HCT116 (cell line): ENCODE results near the gene HOTAIR. TPM values are rescaled to one million over a fixed set of nuclear protein-coding genes. Genes with fewer than 3 reads are reported as not detected.

Experiments used
- ATAC-seq: fragments of 200-7000 bp; cut with Tn5 transposase; 2 replicates; pipeline ENCODE4 v1.9.1; 2020; ENCODE audit warnings: mild to moderate bottlenecking, moderate library complexity
- BruUV-seq: library from RNA; stranded (reverse); fragments of 400-500 nt; replicated peaks from 2 replicates; lab custom pipeline; 2021; lab: Mats Ljungman, UMichigan
- CTCF ChIA-PET: fragments of 300-600 bp; sonication (Branson Sonifier 250); formaldehyde crosslinking; loops from one replicate; lab custom pipeline; 2021; ENCODE audit warnings: antibody characterized with exemption; lab: Charles Lee
- POLR2A ChIA-PET: fragments of 300-600, 350-600 bp; sonication (Branson Sonifier 250); formaldehyde crosslinking; loops from one replicate; lab custom pipeline; 2021; ENCODE audit warnings: antibody characterized with exemption; lab: Charles Lee
- RAD21 ChIA-PET, 2 experiments: fragments of 300-600 bp; sonication (Branson Sonifier 250); formaldehyde crosslinking; loops; one replicate each; lab custom pipeline; 2023; ENCODE audit warnings: low total read pairs in 2 of 2; ENCODE audit not compliant: uncharacterized antibody in 2 of 2, unreplicated experiment in 2 of 2, low non-redundant PET in 1 of 2; lab: Charles Lee
- DNase-seq: peaks from one replicate; pipeline ENCODE4 v3.0.0-alpha.2; 2010; ENCODE audit warnings: low read depth, low spot score
- H2AFZ ChIP-seq: fragments of 200-600 bp; shearing (Covaris generic), sonication (generic); 2 replicates; pipeline ENCODE4 v1.6.1; 2017; ENCODE audit warnings: low read depth, mixed run types, mixed read lengths, antibody characterized with exemption, low read length; ENCODE audit not compliant: poor library complexity, severe bottlenecking
- H3K27ac ChIP-seq: 2 replicates; pipeline ENCODE4 v1.5.1; 2012; ENCODE audit warnings: low read depth, low read length
- H3K27me3 ChIP-seq: fragments of 200-600 bp; sonication (generic); 2 replicates; pipeline ENCODE4 v1.6.1; 2016; ENCODE audit warnings: mixed run types, low read length, mixed read lengths; ENCODE audit not compliant: insufficient read depth
- H3K36me3 ChIP-seq, 2 experiments: fragments of 200-500 bp in 1 of 2; fragments of 200-600 bp in 1 of 2; sonication (Bioruptor generic) in 1 of 2; sonication (generic) in 1 of 2; 2 replicates each; pipeline versions ENCODE4 v1.5.1 to v1.6.1; 2014 to 2016; ENCODE audit warnings: low read length in 2 of 2, inconsistent platforms in 1 of 2, mixed read lengths in 1 of 2, mixed run types in 1 of 2; ENCODE audit not compliant: insufficient read depth in 2 of 2, control insufficient read depth in 1 of 2
- H3K4me1 ChIP-seq, 2 experiments: fragments of 200-600 bp in 1 of 2; sonication (generic) in 1 of 2; 2 replicates each; pipeline versions ENCODE4 v1.5.1 to v1.6.1; 2012 to 2017; ENCODE audit warnings: low read length in 2 of 2, inconsistent platforms in 1 of 2, mild to moderate bottlenecking in 1 of 2, mixed read lengths in 1 of 2, mixed run types in 1 of 2, moderate library complexity in 1 of 2; ENCODE audit not compliant: insufficient read depth in 2 of 2, control insufficient read depth in 1 of 2
- H3K4me2 ChIP-seq: fragments of 200-600 bp; sonication (generic); 2 replicates; pipeline ENCODE4 v1.6.1; 2017; ENCODE audit warnings: mixed run types, low read length, mixed read lengths
- H3K4me3 ChIP-seq, 2 experiments: fragments of 200-600 bp in 1 of 2; sonication (generic) in 1 of 2; replicated peaks in 1 of 2; 2 replicates each; pipeline ENCODE4 v1.5.1; 2011 to 2016; ENCODE audit warnings: low read length in 2 of 2, control low read depth in 1 of 2, low read depth in 1 of 2, mild to moderate bottlenecking in 1 of 2, mixed read lengths in 1 of 2, mixed run types in 1 of 2
- H3K79me2 ChIP-seq: fragments of 200-600 bp; sonication (generic); 2 replicates; pipeline ENCODE4 v1.6.1; 2017; ENCODE audit warnings: mild to moderate bottlenecking, mixed run types, low read length, moderate library complexity, mixed read lengths; ENCODE audit not compliant: insufficient read depth
- H3K9ac ChIP-seq: fragments of 200-600 bp; sonication (generic); 2 replicates; pipeline ENCODE4 v1.6.1; 2016; ENCODE audit warnings: low read length, mixed read lengths
- H3K9me2 ChIP-seq: fragments of 200-600 bp; sonication (generic), shearing (Covaris generic); 2 replicates; pipeline ENCODE4 v1.6.1; 2017; ENCODE audit warnings: mixed run types, mild to moderate bottlenecking, moderate library complexity; ENCODE audit not compliant: insufficient read depth
- H3K9me3 ChIP-seq, 2 experiments: fragments of 200-500 bp in 1 of 2; fragments of 200-600 bp in 1 of 2; sonication (Bioruptor generic) in 1 of 2; sonication (generic) in 1 of 2; 2 replicates each; pipeline ENCODE4 v1.6.1; 2014 to 2017; ENCODE audit warnings: low read length in 2 of 2, mixed read lengths in 2 of 2, inconsistent platforms in 1 of 2, low read depth in 1 of 2, mild to moderate bottlenecking in 1 of 2, mixed run types in 1 of 2, moderate library complexity in 1 of 2; ENCODE audit not compliant: control insufficient read depth in 1 of 2, insufficient read depth in 1 of 2
- H4K20me1 ChIP-seq: fragments of 200-600 bp; sonication (generic), shearing (Covaris generic); 2 replicates; pipeline ENCODE4 v1.6.1; 2017; ENCODE audit warnings: mixed run types, mild to moderate bottlenecking, moderate library complexity; ENCODE audit not compliant: insufficient read depth
- CBX3 ChIP-seq: IDR thresholded peaks from 2 replicates; pipeline ENCODE4 v1.6.1; 2012; ENCODE audit warnings: low read depth
- EZH2phosphoT487 ChIP-seq: fragments of 200-600 bp; IDR thresholded peaks from 2 replicates; pipeline ENCODE4 v1.6.1; 2018; ENCODE audit warnings: antibody characterized with exemption, borderline replicate concordance
- JUND ChIP-seq: IDR thresholded peaks from 2 replicates; pipeline ENCODE4 v1.6.1; 2012
- POLR2A ChIP-seq: IDR thresholded peaks from 2 replicates; pipeline ENCODE4 v1.7.0; 2011; ENCODE audit warnings: borderline replicate concordance; ENCODE audit not compliant: insufficient read depth, insufficient read length; ENCODE audit errors: extremely low read depth
- SRF ChIP-seq: IDR thresholded peaks from 2 replicates; pipeline ENCODE4 v1.6.1; 2012; ENCODE audit warnings: low read depth
- TCF7L2 ChIP-seq: IDR thresholded peaks from 2 replicates; pipeline ENCODE4 v1.7.0; 2011; ENCODE audit warnings: borderline replicate concordance, inconsistent platforms; ENCODE audit not compliant: insufficient read depth, insufficient read length; ENCODE audit errors: extremely low read depth
- intact Hi-C: fragments of 100-400 bp; cut with micrococcal nuclease; formaldehyde crosslinking; loops from 2 replicates; pipeline ENCODE4 v1.10.0; 2022
- total RNA-seq: library from RNA; stranded (reverse); gene quantifications from one replicate; pipeline ENCODE4 v1.2.1, GENCODE V29; 2021; ENCODE audit not compliant: unreplicated experiment
- TF ChIP-seq, protein P1 (sequence below), 3 experiments: fragments of 200-600 bp in 1 of 3; sonication (generic) in 1 of 3; IDR thresholded peaks in 2 of 3; conservative IDR thresholded peaks in 1 of 3; 2 replicates each; pipeline ENCODE4 v1.5.1; 2012 to 2017; ENCODE audit warnings: low read depth in 2 of 3, low read length in 2 of 3, antibody characterized with exemption in 1 of 3, borderline replicate concordance in 1 of 3, control low read depth in 1 of 3, mild to moderate bottlenecking in 1 of 3, mixed read lengths in 1 of 3, mixed run types in 1 of 3, moderate library complexity in 1 of 3; ENCODE audit not compliant: insufficient read depth in 1 of 3
- TF ChIP-seq, protein P2 (sequence below): IDR thresholded peaks from 2 replicates; pipeline ENCODE4 v1.6.1; 2012

The HOTAIR gene
- total RNA-seq, 1 experiment from 2014 or later, result 0.25 TPM

DNA sequence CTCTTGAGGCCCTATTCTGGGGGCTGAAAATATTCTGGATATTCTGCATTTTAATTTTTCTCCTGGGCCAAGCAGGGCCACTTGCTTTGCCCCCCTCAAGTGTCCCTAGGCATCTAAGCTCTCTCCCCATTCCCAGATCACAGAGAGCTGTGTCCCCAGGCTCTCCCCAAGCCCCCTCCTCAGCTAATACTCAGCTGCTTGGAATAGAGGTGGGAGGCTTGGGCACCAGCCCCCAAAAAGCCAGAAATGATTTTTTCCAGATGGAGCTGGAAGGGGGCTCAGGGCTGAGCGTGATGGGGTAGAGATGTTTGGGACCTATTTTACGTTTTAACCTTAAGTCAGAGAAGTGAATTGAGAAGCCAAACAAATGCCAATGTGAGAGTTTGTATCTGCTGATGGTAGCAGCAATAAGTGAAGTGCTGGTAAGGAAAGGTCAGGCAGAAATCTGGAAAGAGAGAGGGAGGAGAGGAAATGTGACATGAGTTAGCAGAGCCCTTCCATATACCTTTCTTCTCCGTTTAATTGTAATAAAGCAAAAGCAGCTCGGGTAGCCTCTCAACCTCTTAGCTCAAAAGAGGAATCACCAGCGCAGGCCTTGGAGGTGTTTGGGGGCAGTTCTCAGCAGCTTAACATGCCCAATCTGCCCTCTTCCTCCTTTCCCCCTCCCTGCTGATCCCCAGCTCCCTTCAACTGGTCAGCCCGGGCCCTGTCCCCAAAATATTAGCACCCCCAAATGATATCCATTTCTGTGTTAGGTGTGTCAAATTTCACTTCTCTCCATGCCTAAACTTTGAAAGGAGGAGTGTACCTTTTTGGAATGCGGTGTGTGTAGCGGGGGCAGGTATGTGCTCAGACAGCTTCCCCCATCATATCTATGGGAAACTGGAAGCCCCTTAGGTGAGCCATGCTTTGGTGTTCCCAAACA, 48.5 kb upstream of the HOTAIR start (continued):
- no peak for TF ChIP-seq EZH2phosphoT487
- TF ChIP-seq, protein P1, sequence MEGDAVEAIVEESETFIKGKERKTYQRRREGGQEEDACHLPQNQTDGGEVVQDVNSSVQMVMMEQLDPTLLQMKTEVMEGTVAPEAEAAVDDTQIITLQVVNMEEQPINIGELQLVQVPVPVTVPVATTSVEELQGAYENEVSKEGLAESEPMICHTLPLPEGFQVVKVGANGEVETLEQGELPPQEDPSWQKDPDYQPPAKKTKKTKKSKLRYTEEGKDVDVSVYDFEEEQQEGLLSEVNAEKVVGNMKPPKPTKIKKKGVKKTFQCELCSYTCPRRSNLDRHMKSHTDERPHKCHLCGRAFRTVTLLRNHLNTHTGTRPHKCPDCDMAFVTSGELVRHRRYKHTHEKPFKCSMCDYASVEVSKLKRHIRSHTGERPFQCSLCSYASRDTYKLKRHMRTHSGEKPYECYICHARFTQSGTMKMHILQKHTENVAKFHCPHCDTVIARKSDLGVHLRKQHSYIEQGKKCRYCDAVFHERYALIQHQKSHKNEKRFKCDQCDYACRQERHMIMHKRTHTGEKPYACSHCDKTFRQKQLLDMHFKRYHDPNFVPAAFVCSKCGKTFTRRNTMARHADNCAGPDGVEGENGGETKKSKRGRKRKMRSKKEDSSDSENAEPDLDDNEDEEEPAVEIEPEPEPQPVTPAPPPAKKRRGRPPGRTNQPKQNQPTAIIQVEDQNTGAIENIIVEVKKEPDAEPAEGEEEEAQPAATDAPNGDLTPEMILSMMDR (IDR thresholded peaks at IDR 0.05 in 2 of 3, conservative IDR thresholded peaks at IDR 0.05 in 1 of 3; ENCODE audit: borderline replicate concordance in 1 of 3, insufficient read depth in 1 of 3, low read depth in 2 of 3, low read length in 2 of 3), result no peak
- no peak for TF ChIP-seq POLR2A
- TF ChIP-seq JUND, result no peak
- no peak for TF ChIP-seq SRF
- TF ChIP-seq, protein P2, sequence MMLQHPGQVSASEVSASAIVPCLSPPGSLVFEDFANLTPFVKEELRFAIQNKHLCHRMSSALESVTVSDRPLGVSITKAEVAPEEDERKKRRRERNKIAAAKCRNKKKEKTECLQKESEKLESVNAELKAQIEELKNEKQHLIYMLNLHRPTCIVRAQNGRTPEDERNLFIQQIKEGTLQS, result no peak
- TF ChIP-seq CBX3, result no peak

DNA sequence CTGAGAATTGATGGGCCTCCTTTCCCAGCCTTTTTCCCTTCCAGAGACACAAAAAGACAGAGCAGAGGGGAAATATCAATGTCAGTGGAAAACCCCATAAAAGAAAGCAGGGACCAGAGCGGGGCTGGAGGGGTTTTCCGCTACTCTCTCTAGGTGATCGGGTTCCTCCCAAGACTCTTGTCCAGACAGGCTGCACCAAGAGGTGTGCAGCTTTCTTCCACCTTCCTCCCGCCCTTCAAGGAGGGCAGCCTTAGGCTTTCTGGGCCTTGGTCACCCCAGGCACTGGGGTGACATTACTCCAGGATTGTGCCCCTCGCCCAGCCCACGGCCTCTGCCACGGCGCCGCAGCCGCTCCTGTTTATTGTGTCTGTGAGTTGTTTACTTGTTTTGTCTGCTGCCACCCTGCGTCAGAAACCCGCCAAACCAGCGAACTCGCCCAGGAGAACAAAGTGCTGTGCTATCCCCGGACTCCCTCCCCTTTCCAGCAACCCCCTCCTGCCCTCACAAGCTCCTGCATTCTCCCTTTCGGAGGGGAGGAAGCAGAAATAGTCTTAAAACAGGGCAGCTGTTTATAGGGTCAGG, 46.8 kb upstream of the HOTAIR start:
- Histone ChIP-seq H3K4me3 (peak overlapping the region in 1 of 2 experiments; percentile 13; a peak in 1 of 4 replicates), H3K27me3 (no peaks in the 10 kb centered on the region), H3K79me2 (no peaks in the 10 kb centered on the region), H3K36me3 (no peaks in the 10 kb centered on the region), H3K9ac (peak overlapping the region; percentile 33), H4K20me1 (no peaks in the 10 kb centered on the region), H3K27ac (no peak overlapping the region), H2AFZ (no peak overlapping the region), H3K4me2 (peak overlapping the region; percentile 59), H3K9me2 (no peaks in the 10 kb centered on the region), H3K9me3 (no peaks in the 10 kb centered on the region), H3K4me1 (peaks cover 18 to 33% of the 10 kb centered on the region in 2 experiments; a peak in 3 of 4 replicates)
- RAD21 ChIA-PET, result interaction anchor here in 1 of 2 experiments (0.6 kb wide), 1 partner anchor 11 kb away, joined by 3 read pairs; no protein-coding TSS in a partner anchor
- CTCF ChIA-PET, result interaction anchor here (0.7 to 5.3 kb wide), 2 partner anchors 11 to 319 kb away, joined by 3 to 38 read pairs; partner anchors contain the start of gene HOXC5
- POLR2A ChIA-PET, result no interaction called here
- intact Hi-C loops, result no loop called here
- no peak for TF ChIP-seq EZH2phosphoT487
- TF ChIP-seq JUND, result no peak
- TF ChIP-seq POLR2A, result no peak
- TF ChIP-seq TCF7L2, result no peak
- TF ChIP-seq, protein P1 (IDR thresholded peaks at IDR 0.05 in 2 of 3, conservative IDR thresholded peaks at IDR 0.05 in 1 of 3; ENCODE audit: borderline replicate concordance in 1 of 3, insufficient read depth in 1 of 3, low read depth in 2 of 3, low read length in 2 of 3), result peak; percentile 33 to 45 (median 40); a peak in 4 of 6 replicates
- DNase-seq (no peak), ATAC-seq (no peak; the same call in 1 of the 2 replicates)
- no TSS peak for BruUV-seq
